Skeletal muscle satellite cell (primary cell): Measurements from ENCODE around the gene TCEA3.

Experiments
- H3K27me3 ChIP-seq: 2 replicates; pipeline ENCODE4 v1.7.0; 2013; ENCODE audit warnings: low read length; ENCODE audit not compliant: control insufficient read depth, insufficient read depth
- H3K36me3 ChIP-seq: 2 replicates; pipeline ENCODE4 v1.7.0; 2013; ENCODE audit warnings: mild to moderate bottlenecking, control low read depth, low read length; ENCODE audit not compliant: insufficient read depth
- H3K4me1 ChIP-seq: 2 replicates; pipeline ENCODE4 v1.7.0; 2013; ENCODE audit warnings: low read length; ENCODE audit not compliant: control insufficient read depth, insufficient read depth
- H3K4me2 ChIP-seq: 2 replicates; pipeline ENCODE4 v1.7.0; 2013; ENCODE audit warnings: mild to moderate bottlenecking, low read length
- H3K4me3 ChIP-seq: 2 replicates; pipeline ENCODE4 v1.7.0; 2013; ENCODE audit warnings: low read length
- H3K9ac ChIP-seq: 2 replicates; pipeline ENCODE4 v1.7.0; 2013; ENCODE audit warnings: mild to moderate bottlenecking, low read depth, low read length, moderate library complexity
- H3K9me3 ChIP-seq: replicated peaks from 2 replicates; pipeline ENCODE4 v1.7.0; 2013; ENCODE audit warnings: mild to moderate bottlenecking, control low read depth, low read length

The TCEA3 gene

DNA sequence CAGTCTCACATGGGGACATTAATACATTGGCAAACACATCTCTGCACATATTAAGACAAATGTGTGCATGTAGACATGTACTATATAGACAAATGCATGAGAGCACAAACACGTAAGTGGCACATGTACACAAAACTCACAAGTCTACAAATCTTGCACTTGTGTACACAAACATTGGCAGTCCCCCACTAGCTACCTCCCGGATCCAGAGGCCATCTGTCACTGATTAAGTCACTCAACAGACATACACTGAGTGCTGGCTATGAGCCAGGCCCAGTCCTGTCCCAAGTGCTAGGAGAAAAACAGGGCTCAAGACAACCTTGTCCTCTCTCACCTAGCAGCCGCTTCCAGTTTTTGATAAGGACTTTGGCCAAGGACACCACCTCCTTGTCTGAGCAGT, 7.0 kb downstream of the TCEA3 start:
- H3K4me3 ChIP-seq: no peak overlapping the region
- H3K27me3 ChIP-seq: no peaks in the 10 kb centered on the region
- H3K4me1 ChIP-seq: peaks cover 9% of the 10 kb centered on the region
- H3K9ac ChIP-seq: no peak overlapping the region
- H3K4me2 ChIP-seq: no peak overlapping the region
- no peaks in the 10 kb centered on the region for H3K36me3 ChIP-seq
- no peaks in the 10 kb centered on the region for H3K9me3 ChIP-seq

DNA sequence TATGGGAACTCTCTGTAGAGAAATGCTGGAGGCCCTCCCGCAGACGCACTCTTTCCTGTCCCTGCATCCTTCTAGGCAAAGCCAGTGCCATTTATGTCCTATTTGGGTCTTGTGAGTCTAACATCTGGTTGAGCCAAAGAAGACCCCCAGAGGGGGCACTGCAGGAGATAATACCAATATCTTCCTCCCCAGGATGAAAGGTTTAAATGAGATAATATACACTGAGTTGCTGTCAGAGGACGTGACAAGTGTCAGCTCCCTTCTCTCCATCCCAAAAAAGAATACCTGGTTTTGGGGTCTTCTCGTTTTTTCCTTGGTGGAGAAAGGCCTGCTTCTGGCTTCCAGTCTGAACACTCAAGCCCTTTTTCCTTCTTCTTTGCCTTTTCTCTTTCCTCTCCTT, 7.6 kb downstream of the TCEA3 start:
- no peaks in the 10 kb centered on the region for H3K27me3 ChIP-seq
- H3K4me1 ChIP-seq: peaks cover 5% of the 10 kb centered on the region
- no peaks in the 10 kb centered on the region for H3K36me3 ChIP-seq
- no peak overlapping the region for H3K9ac ChIP-seq
- H3K9me3 ChIP-seq: no peaks in the 10 kb centered on the region
- no peak overlapping the region for H3K4me3 ChIP-seq
- H3K4me2 ChIP-seq: no peak overlapping the region

- H3K27me3 ChIP-seq: no peaks in the 10 kb centered on the region
- H3K4me2 ChIP-seq: no peak overlapping the region
- no peak overlapping the region for H3K4me3 ChIP-seq
- no peaks in the 10 kb centered on the region for H3K36me3 ChIP-seq
- H3K9ac ChIP-seq: no peak overlapping the region
- no peaks in the 10 kb centered on the region for H3K9me3 ChIP-seq
- H3K4me1 ChIP-seq: peaks cover 22% of the 10 kb centered on the region
These were observed 15.7 kb downstream of the TCEA3 start for GRCh38 chr1:23408797-23409290.

DNA sequence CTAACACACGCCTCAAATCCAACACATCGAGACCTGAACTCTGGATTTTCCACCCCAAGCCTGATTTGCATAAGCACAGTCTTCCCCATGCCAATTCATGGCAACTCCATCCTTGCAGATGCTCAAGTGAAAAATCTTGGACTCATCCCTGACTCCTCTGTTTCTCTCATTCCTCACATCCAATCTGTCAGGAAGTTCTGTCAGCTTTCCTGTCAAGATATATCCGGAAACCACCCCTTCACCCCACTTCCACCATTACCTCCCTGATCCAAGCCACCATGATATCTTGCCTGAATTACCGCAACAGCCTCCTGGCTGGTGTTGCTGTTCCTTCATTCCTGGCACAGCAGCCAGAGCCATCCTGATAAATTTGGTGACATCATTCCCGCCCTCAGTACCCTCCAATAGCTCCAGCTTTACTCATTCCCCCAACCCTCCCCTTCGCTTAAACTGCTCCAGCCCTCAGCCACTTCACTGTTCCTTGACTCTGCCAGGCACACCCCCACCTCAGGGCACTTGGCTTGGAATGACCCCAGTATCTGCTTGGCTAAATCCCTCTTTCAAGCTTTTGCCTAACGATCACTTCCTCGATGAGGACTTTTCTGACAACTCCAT, 17.4 kb downstream of the TCEA3 start:
- Histone ChIP-seq H3K36me3 (no peaks in the 10 kb centered on the region), H3K9ac (no peak overlapping the region), H3K27me3 (no peaks in the 10 kb centered on the region), H3K4me3 (no peak overlapping the region), H3K4me2 (no peak overlapping the region), H3K9me3 (no peaks in the 10 kb centered on the region), H3K4me1 (peaks cover 36% of the 10 kb centered on the region)

GRCh38 chr1:23405946-23406345, 18.6 kb downstream of the TCEA3 start:
- Histone ChIP-seq H3K36me3 (no peaks in the 10 kb centered on the region), H3K9ac (no peak overlapping the region), H3K27me3 (no peaks in the 10 kb centered on the region), H3K4me3 (no peak overlapping the region), H3K4me1 (peaks cover 25% of the 10 kb centered on the region), H3K9me3 (no peaks in the 10 kb centered on the region), H3K4me2 (no peak overlapping the region)

GRCh38 chr1:23403735-23404486, 20.6 kb downstream of the TCEA3 start:
- no peaks in the 10 kb centered on the region for H3K36me3 ChIP-seq
- H3K4me1 ChIP-seq: peaks cover 25% of the 10 kb centered on the region
- H3K4me3 ChIP-seq: peak overlapping the region; percentile 25
- H3K9ac ChIP-seq: no peak overlapping the region
- no peaks in the 10 kb centered on the region for H3K27me3 ChIP-seq
- H3K4me2 ChIP-seq: peak overlapping the region; percentile 61
- no peaks in the 10 kb centered on the region for H3K9me3 ChIP-seq

GRCh38 chr1:23403355-23403734, 21.2 kb downstream of the TCEA3 start:
- Histone ChIP-seq H3K27me3 (no peaks in the 10 kb centered on the region), H3K36me3 (no peaks in the 10 kb centered on the region), H3K4me3 (peak overlapping the region; percentile 25), H3K4me2 (peak overlapping the region; percentile 61), H3K9me3 (no peaks in the 10 kb centered on the region), H3K9ac (no peak overlapping the region), H3K4me1 (peaks cover 25% of the 10 kb centered on the region)

DNA sequence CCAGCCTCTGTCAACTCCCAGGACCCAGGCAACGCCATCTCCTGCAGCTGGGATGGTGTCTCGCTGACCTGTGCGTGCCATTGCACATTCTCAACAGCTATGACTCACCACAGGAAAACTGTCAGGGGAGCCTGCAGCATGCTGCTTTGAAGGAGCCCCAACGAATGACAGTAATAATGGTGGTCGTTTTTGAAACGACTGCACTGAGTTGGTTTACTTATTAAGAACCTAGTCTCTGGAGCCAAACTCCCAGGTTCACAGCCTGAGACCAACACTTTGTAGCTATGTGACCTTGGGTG, 21.6 kb downstream of the TCEA3 start:
- H3K27me3 ChIP-seq: no peaks in the 10 kb centered on the region
- H3K4me2 ChIP-seq: peak overlapping the region; percentile 61
- H3K4me1 ChIP-seq: peaks cover 25% of the 10 kb centered on the region
- no peak overlapping the region for H3K9ac ChIP-seq
- no peaks in the 10 kb centered on the region for H3K36me3 ChIP-seq
- no peak overlapping the region for H3K4me3 ChIP-seq
- no peaks in the 10 kb centered on the region for H3K9me3 ChIP-seq

DNA sequence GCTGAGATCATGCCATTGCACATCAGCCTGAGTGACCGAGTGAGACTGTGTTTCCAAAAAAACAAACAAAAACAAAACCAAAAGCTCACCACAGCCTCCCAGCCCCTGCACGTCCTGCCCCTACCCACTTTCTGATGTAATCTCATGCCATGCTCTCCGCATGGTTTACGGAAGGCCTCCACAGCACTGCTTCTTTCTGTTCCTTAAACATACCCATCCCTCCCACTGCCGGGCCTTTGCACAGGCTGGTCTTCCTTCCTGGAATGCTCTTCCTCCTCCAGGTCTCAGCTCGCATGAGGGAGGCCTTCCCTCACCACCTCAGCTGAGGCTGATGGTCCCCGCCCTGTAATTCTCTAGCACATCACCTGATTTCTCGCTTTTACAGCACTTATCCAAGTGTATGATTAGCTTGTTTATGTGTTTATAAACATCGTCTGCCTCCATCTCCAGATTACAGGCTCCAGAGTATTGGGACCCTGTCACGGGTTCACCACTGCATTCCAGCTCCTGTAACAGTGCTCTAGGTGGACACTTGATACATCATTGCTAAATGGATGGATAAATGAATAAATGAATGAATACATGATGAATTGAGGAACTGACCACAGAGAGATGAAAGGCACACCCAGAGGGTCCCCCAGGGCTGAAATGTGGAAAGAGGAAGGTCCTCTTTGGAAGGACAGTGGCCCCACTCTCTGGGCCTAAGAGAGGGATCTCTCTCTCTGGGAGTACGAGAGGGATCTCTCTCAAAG, 22.1 kb downstream of the TCEA3 start:
- Histone ChIP-seq H3K4me3 (no peak overlapping the region), H3K27me3 (no peaks in the 10 kb centered on the region), H3K4me2 (peak overlapping the region; percentile 61), H3K36me3 (no peaks in the 10 kb centered on the region), H3K9ac (no peak overlapping the region), H3K9me3 (no peaks in the 10 kb centered on the region), H3K4me1 (peaks cover 25% of the 10 kb centered on the region)

DNA sequence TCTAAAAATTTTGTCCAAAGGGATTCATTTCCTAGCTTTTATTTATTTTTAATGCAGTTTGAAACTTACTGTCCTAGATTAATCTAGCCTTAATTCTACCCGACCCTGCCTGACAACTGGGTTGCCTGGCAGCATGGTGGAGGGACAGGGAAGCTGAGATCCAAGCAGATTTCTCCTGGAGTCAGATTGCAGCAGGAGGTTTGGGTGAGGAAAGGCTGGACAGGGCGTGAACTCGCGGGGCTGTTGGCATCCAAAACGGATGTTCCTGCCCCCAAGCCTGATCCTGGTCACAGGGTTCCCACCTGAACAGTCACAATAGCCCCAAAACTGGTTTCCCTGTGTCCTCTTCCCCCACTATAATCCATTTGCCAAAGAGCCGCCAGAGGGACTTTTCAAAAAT, 23.2 kb downstream of the TCEA3 start:
- no peaks in the 10 kb centered on the region for H3K27me3 ChIP-seq
- H3K9ac ChIP-seq: no peak overlapping the region
- H3K36me3 ChIP-seq: no peaks in the 10 kb centered on the region
- peaks cover 25% of the 10 kb centered on the region for H3K4me1 ChIP-seq
- H3K4me3 ChIP-seq: no peak overlapping the region
- H3K4me2 ChIP-seq: no peak overlapping the region
- H3K9me3 ChIP-seq: no peaks in the 10 kb centered on the region

- no peaks in the 10 kb centered on the region for H3K27me3 ChIP-seq
- no peak overlapping the region for H3K9ac ChIP-seq
- H3K9me3 ChIP-seq: no peaks in the 10 kb centered on the region
- no peak overlapping the region for H3K4me3 ChIP-seq
- H3K36me3 ChIP-seq: no peaks in the 10 kb centered on the region
- peaks cover 25% of the 10 kb centered on the region for H3K4me1 ChIP-seq
- H3K4me2 ChIP-seq: no peak overlapping the region
These were observed 24.0 kb downstream of the TCEA3 start for GRCh38 chr1:23400324-23401114.
